Measurements from ENCODE around the gene EYA2. TPM values are rescaled to one million over a fixed set of nuclear protein-coding genes. Genes with fewer than 3 reads are reported as not detected.

EYA2 gene
- total RNA-seq, 1 experiment from 2014 or later: 0.33 TPM

GRCh38 chr20:47097691-47098622, 203.3 kb downstream of the EYA2 start:
- TF ChIP-seq EZH2phosphoT487 (IDR thresholded peaks at IDR 0.05; ENCODE audit: borderline replicate concordance, low read length): no peak
- TF ChIP-seq CTCF (conservative IDR thresholded peaks at IDR 0.05; ENCODE audit: low read depth, low read length): no peak
- TF ChIP-seq EZH2 (IDR thresholded peaks at IDR 0.05; ENCODE audit: low read length, unreplicated experiment): no peak
- BruUV-seq (replicated peaks): no TSS peak
- no peak overlapping the region for H3K4me3 ChIP-seq (ENCODE audit: low read length)
- no peaks in the 10 kb centered on the region for H3K79me2 ChIP-seq (ENCODE audit: low read length)
- H3K9me2 ChIP-seq (replicated peaks; ENCODE audit: low read length): no peaks in the 10 kb centered on the region
- H3K4me2 ChIP-seq (ENCODE audit: low read length): no peak overlapping the region
- 0 out of 2 replicates have a peak, but pooled peaks cover 3% of the 10 kb centered on the region for H3K4me1 ChIP-seq (ENCODE audit: insufficient read depth, low read length)
- no peak overlapping the region for H2AFZ ChIP-seq (ENCODE audit: low read length)
- DNase-seq (no peak), ATAC-seq (no peak)
- ChIA-PET CTCF (no interaction called here), POLR2A (ENCODE audit: unreplicated experiment) (no interaction called here)
- H3F3A ChIP-seq (ENCODE audit: low read length, unreplicated experiment): no peaks in the 10 kb centered on the region
- no peak overlapping the region for H3K27ac ChIP-seq (ENCODE audit: low read length)
- peaks cover 22% of the 10 kb centered on the region for H3K27me3 ChIP-seq (ENCODE audit: low read length)
- H3K9ac ChIP-seq (ENCODE audit: low read length): no peak overlapping the region
- no peaks in the 10 kb centered on the region for H3K36me3 ChIP-seq (ENCODE audit: low read depth, low read length)
- H4K20me1 ChIP-seq (ENCODE audit: low read length): no peaks in the 10 kb centered on the region
- peaks cover 6% of the 10 kb centered on the region; the same call in 1 of the 2 replicates for H3K9me3 ChIP-seq (ENCODE audit: low read length)
- intact Hi-C loops (cut with micrococcal nuclease): no loop called here

GRCh38 chr20:47099093-47099492, 204.4 kb downstream of the EYA2 start:
- ChIA-PET POLR2A (ENCODE audit: unreplicated experiment) (no interaction called here), CTCF (no interaction called here)
- H3K9me3 ChIP-seq (ENCODE audit: low read length): peaks cover 6% of the 10 kb centered on the region; the same call in 1 of the 2 replicates
- no peak overlapping the region for H3K27ac ChIP-seq (ENCODE audit: low read length)
- 0 out of 2 replicates have a peak, but pooled peaks cover 3% of the 10 kb centered on the region for H3K4me1 ChIP-seq (ENCODE audit: insufficient read depth, low read length)
- H3K9ac ChIP-seq (ENCODE audit: low read length): no peak overlapping the region
- peaks cover 22% of the 10 kb centered on the region for H3K27me3 ChIP-seq (ENCODE audit: low read length)
- no peaks in the 10 kb centered on the region for H3K79me2 ChIP-seq (ENCODE audit: low read length)
- intact Hi-C loops (cut with micrococcal nuclease): no loop called here
- TF ChIP-seq EZH2phosphoT487 (IDR thresholded peaks at IDR 0.05; ENCODE audit: borderline replicate concordance, low read length) (no peak), CTCF (conservative IDR thresholded peaks at IDR 0.05; ENCODE audit: low read depth, low read length) (no peak), EZH2 (IDR thresholded peaks at IDR 0.05; ENCODE audit: low read length, unreplicated experiment) (no peak)
- no peak for ATAC-seq
- H3K36me3 ChIP-seq (ENCODE audit: low read depth, low read length): no peaks in the 10 kb centered on the region
- no peak for DNase-seq
- no peaks in the 10 kb centered on the region for H4K20me1 ChIP-seq (ENCODE audit: low read length)
- H3K4me2 ChIP-seq (ENCODE audit: low read length): no peak overlapping the region
- no peak overlapping the region for H2AFZ ChIP-seq (ENCODE audit: low read length)
- H3K4me3 ChIP-seq (ENCODE audit: low read length): no peak overlapping the region
- no peaks in the 10 kb centered on the region for H3F3A ChIP-seq (ENCODE audit: low read length, unreplicated experiment)
- no TSS peak for BruUV-seq (replicated peaks)
- H3K9me2 ChIP-seq (replicated peaks; ENCODE audit: low read length): no peaks in the 10 kb centered on the region
